ENCODE measurements around the gene MCCC1. TPM values are rescaled to one million over a fixed set of nuclear protein-coding genes. Genes with fewer than 3 reads are reported as not detected.

Gene MCCC1
- total RNA-seq, 1 donor from 2014 or later: 17.9 TPM

- Mint-ChIP-seq H3K27ac (ENCODE audit: unreplicated experiment) (no peak overlapping the region), H3K9me3 (ENCODE audit: unreplicated experiment) (no peaks in the 10 kb centered on the region), H3K36me3 (ENCODE audit: unreplicated experiment) (peaks cover 4% of the 10 kb centered on the region), H3K4me1 (ENCODE audit: low read depth, unreplicated experiment) (no peaks in the 10 kb centered on the region), H3K27me3 (ENCODE audit: unreplicated experiment) (peaks cover 2% of the 10 kb centered on the region), H3K4me3 (ENCODE audit: unreplicated experiment) (no peak overlapping the region)
- DNase-seq: no peak
- TF ChIP-seq, protein P1, sequence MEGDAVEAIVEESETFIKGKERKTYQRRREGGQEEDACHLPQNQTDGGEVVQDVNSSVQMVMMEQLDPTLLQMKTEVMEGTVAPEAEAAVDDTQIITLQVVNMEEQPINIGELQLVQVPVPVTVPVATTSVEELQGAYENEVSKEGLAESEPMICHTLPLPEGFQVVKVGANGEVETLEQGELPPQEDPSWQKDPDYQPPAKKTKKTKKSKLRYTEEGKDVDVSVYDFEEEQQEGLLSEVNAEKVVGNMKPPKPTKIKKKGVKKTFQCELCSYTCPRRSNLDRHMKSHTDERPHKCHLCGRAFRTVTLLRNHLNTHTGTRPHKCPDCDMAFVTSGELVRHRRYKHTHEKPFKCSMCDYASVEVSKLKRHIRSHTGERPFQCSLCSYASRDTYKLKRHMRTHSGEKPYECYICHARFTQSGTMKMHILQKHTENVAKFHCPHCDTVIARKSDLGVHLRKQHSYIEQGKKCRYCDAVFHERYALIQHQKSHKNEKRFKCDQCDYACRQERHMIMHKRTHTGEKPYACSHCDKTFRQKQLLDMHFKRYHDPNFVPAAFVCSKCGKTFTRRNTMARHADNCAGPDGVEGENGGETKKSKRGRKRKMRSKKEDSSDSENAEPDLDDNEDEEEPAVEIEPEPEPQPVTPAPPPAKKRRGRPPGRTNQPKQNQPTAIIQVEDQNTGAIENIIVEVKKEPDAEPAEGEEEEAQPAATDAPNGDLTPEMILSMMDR (IDR thresholded peaks at IDR 0.05; ENCODE audit: partially characterized antibody, unreplicated experiment): no peak
Measured at GRCh38 chr3:183087184-183087583, 12.1 kb downstream of the MCCC1 start.

DNA sequence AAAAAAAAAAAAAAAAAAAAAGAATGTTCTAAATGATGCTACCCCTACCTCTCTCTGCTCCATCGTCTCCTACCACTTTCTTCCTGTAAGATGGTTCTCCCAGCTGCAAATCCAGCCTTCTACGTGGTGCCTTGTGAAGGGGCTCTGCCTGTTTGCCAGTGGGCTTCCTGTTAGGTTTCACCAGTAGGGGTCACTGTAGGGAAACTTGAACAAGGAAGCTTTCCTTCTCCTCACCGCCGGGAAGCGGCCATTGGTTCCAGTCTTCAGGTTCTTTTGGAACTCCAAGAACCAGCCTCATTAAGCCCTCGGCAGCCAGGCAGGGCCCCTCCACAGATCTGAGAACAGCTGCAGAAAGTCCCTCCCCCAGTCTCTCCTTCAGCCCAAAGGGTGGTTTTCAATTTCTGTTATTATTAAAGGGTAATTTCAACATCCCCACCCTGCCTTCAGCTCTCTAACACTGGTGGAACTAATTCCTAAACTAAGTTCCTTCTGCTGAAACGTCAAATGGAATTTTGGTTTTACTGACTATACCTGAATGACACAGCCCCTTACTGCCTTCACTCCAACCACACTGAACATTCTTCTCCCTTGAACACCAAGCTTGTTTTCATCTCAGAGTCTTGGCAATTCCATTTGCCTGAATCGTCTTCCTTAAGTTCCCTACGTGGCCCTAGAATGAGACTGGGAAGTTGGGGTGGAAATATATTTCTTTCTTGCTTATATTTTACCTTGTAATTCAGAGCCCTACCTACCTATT is 13.5 kb downstream of the MCCC1 start:
- no peak overlapping the region for H3K27ac Mint-ChIP-seq (ENCODE audit: unreplicated experiment)
- peaks cover 7% of the 10 kb centered on the region for H3K36me3 Mint-ChIP-seq (ENCODE audit: unreplicated experiment)
- TF ChIP-seq, protein P1 (IDR thresholded peaks at IDR 0.05; ENCODE audit: partially characterized antibody, unreplicated experiment): peak; percentile 52
- H3K9me3 Mint-ChIP-seq (ENCODE audit: unreplicated experiment): no peaks in the 10 kb centered on the region
- DNase-seq: peak; percentile 20
- no peak overlapping the region for H3K4me3 Mint-ChIP-seq (ENCODE audit: unreplicated experiment)
- H3K4me1 Mint-ChIP-seq (ENCODE audit: low read depth, unreplicated experiment): no peaks in the 10 kb centered on the region
- H3K27me3 Mint-ChIP-seq (ENCODE audit: unreplicated experiment): peaks cover 3% of the 10 kb centered on the region

DNA sequence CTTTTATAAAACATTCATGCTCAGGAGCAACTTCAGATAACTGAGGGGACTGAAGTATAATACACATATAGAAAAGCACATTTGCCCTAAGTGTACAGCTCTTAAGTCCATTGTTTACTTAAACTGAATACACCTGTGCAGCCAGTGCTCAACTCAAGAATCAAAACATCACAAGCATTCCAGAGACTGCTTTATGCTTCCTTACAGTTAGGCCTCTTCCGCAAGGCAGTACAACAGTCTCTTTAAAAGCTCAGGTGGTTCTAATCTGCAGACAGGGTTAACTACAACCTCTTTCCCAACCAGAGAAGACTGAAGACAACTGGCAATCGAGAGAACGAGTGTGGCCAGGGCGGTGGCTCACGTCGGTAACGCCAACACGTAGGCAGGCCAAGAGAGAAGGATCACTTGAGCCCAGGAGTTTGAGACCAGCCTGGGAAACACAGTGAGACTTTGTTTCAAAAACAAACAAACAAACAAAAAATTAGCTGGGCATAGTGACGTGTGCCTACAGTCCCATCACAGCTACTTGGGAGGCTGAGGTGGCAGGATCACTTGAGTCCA is 16.9 kb downstream of the MCCC1 start:
- no peaks in the 10 kb centered on the region for H3K4me1 Mint-ChIP-seq (ENCODE audit: low read depth, unreplicated experiment)
- peaks cover 26% of the 10 kb centered on the region for H3K36me3 Mint-ChIP-seq (ENCODE audit: unreplicated experiment)
- TF ChIP-seq, protein P1 (IDR thresholded peaks at IDR 0.05; ENCODE audit: partially characterized antibody, unreplicated experiment): no peak
- H3K4me3 Mint-ChIP-seq (ENCODE audit: unreplicated experiment): no peak overlapping the region
- peaks cover 4% of the 10 kb centered on the region for H3K9me3 Mint-ChIP-seq (ENCODE audit: unreplicated experiment)
- no peak for DNase-seq
- H3K27ac Mint-ChIP-seq (ENCODE audit: unreplicated experiment): no peak overlapping the region
- H3K27me3 Mint-ChIP-seq (ENCODE audit: unreplicated experiment): peaks cover 2% of the 10 kb centered on the region

DNA sequence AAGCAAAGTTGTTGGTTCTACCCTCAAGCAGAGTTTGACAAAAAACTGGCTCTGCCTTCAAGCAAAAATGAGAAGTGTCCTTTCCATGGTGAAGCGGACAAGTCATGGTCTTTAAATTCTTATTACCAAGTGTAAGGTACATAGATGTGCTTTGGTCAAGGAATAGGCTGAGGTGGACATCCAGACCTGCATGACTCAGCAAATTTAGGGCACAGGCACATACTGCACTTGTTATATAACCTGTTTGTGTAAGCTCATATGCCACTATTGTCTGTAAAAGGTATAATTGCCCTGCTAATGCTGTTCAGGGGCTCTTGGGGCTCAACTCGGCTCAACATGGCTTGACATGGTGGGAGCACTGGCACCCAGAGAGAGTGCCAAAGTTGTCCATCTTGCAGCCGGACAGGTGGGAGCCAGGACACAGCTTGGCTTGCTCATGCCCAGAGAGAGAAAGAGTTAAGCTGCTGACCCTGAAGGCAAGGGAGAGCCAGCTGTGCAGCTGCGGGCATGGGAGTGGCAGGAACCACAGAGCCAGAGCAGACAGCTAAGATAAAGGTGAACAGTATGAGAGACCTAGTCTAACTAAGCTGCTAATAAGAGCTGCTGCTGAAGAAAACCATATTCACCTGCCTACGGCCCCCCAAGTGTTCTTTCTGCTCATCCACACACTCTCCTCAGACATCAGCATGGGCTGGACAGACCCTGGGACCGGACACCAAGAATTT is 17.7 kb downstream of the MCCC1 start:
- no peak for DNase-seq
- Mint-ChIP-seq H3K4me1 (ENCODE audit: low read depth, unreplicated experiment) (no peaks in the 10 kb centered on the region), H3K4me3 (ENCODE audit: unreplicated experiment) (no peak overlapping the region), H3K36me3 (ENCODE audit: unreplicated experiment) (peaks cover 30% of the 10 kb centered on the region), H3K27ac (ENCODE audit: unreplicated experiment) (no peak overlapping the region), H3K27me3 (ENCODE audit: unreplicated experiment) (peaks cover 2% of the 10 kb centered on the region), H3K9me3 (ENCODE audit: unreplicated experiment) (peaks cover 4% of the 10 kb centered on the region)
- TF ChIP-seq, protein P1 (IDR thresholded peaks at IDR 0.05; ENCODE audit: partially characterized antibody, unreplicated experiment): no peak
